ENCODE measurements around the gene PEX14. TPM values are rescaled to one million over a fixed set of nuclear protein-coding genes. Genes with fewer than 3 reads are reported as not detected.

PEX14 gene
- total and polyA plus RNA-seq, 5 donors = 17.5 to 24.6 (median 20.8) TPM

DNA sequence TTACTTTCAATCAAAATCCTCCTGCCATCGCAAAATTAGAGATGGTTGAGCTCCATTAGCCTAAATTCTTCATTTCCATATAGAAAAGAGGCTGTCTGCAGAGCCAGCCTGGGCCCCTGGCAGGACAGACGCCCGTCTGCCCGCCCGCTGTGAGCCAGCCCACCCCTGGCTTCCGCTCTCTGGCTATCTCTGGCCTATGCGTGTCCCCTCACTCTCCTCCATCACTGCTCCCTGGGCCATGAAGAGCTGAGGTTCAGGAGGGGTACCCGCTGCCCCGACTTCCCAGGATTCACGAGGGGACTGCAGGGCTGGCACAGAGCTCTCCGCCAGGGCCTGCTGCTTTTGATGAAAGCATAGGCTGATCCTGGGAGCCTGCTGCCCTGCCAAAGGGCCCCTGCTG, 204.1 kb downstream of the PEX14 start:
- peak overlapping the region; percentile 18 for H3K27ac ChIP-seq (ENCODE audit: low read length)
- ATAC-seq = no peak

DNA sequence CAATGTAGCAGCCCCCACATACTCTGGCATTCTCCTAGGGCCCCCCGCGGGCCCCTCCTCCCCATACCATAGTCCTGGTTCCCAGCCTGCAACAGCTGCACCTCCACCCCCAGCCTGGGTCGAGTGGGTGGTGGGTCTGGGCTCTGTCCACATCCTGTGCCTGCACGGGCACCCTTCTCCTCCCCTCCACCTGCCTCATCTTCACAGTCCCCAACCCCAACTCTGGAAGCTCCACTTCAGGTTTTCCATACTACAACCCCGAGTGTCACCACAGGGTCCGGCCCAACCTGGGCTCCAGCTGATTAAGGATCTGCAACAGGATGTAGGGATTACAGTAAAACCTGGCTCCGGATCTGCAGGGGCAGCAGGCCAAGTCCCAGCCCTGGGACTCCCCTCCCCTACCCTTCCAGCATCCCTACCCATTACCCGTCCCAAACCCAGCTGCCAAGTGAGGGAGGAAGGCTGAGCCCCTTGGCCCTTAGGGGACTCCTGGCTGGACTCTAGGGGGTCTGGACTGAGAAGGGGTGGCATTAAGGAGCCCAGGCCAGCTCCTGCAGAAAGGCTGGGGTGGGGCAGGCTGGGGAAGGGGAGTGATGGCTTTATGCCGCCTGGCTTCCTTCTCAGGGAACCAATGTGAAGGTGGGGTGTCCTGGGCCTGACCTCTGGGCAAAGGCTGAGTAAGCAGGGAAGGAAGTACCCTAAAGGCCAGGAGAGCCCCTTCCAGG, 204.9 kb downstream of the PEX14 start:
- Histone ChIP-seq H3K27ac (ENCODE audit: low read length) (no peak overlapping the region), H3K4me3 (ENCODE audit: low read length) (no peak overlapping the region), H3K9me3 (ENCODE audit: control insufficient read depth, low read length) (no peaks in the 10 kb centered on the region), H3K4me1 (ENCODE audit: control insufficient read depth, insufficient read depth, low read length) (peaks cover 25% of the 10 kb centered on the region), H3K27me3 (ENCODE audit: control insufficient read depth, insufficient read depth) (no peaks in the 10 kb centered on the region)
- intact Hi-C loops (cut with DNase I) = loop anchor here (5.0 to 10.0 kb wide), 3 partner anchors 115 to 185 kb away; partner anchors contain the start of gene CASZ1 (in 2 of the 4)
- 36% methylated on average over 9 of the region's 9 CpGs for WGBS
- peak in 1 of 2 donors; percentile 10 for ATAC-seq
- peak in 1 of 3 donors; percentile 42 for DNase-seq

More for the DNA sequence above, 204.1 kb downstream of the PEX14 start:
- Histone ChIP-seq H3K4me1 (ENCODE audit: control insufficient read depth, insufficient read depth, low read length) (peaks cover 21% of the 10 kb centered on the region), H3K9me3 (ENCODE audit: control insufficient read depth, low read length) (no peaks in the 10 kb centered on the region), H3K4me3 (ENCODE audit: low read length) (no peak overlapping the region), H3K27me3 (ENCODE audit: control insufficient read depth, insufficient read depth) (no peaks in the 10 kb centered on the region)
- no peak for DNase-seq
- intact Hi-C loops (cut with DNase I) = loop anchor here in 1 of 4 donors (10.0 kb wide), 1 partner anchor 186 kb away; no protein-coding TSS in a partner anchor
- 73% methylated on average over 11 of the region's 11 CpGs for WGBS

Other genes starting within 250 kb of the PEX14 start
- gene PGD, start 75.9 kb upstream of the PEX14 start, total RNA-seq = 10 to 100 TPM; 30.8 to 38.8 (median 36.2) TPM
- gene PGD, start 75.9 kb upstream of the PEX14 start, polyA plus RNA-seq = 25.8 TPM
- 1 to 10 TPM; 5.2 to 9.7 (median 7.7) TPM for gene CENPS, start 44.5 kb upstream of the PEX14 start, total RNA-seq
- 9.2 TPM for gene CENPS, start 44.5 kb upstream of the PEX14 start, polyA plus RNA-seq
- gene CORT, start 24.9 kb upstream of the PEX14 start, total RNA-seq = under 1 TPM in 1 of 4 donors, not detected in 3; 0.35 TPM
- gene CORT, start 24.9 kb upstream of the PEX14 start, polyA plus RNA-seq = 0.16 TPM
- gene DFFA, start 2.4 kb upstream of the PEX14 start, total RNA-seq = 10 to 100 TPM; 25.8 to 31.3 (median 28.9) TPM
- 17.0 TPM for gene DFFA, start 2.4 kb upstream of the PEX14 start, polyA plus RNA-seq